Bronchus fibroblast of lung (primary cell): ENCODE measurements around the gene IL19. TPM values are rescaled to one million over a fixed set of nuclear protein-coding genes. Genes with fewer than 3 reads are reported as not detected.

ENCODE experiments used
- total RNA-seq: library from RNA; depleted of rRNA; stranded (reverse); fragments of >200 nt; gene quantifications from 2 replicates; pipeline ENCODE4 v1.2.3, GENCODE V29; 2015

Gene IL19
- total RNA-seq: not detected in 2 replicates

GRCh38 chr1:206770531-206771337 lies at the start of gene IL19:
Gene IL19, plus strand, starts transcription at chr1:206770773. Its CDS starts 65,890 bp downstream, at chr1:206836663.

GRCh38 chr1:206772243-206772937 lies 1.8 kb downstream of the IL19 start, which contains the start of gene IL10:
Gene IL10, minus strand, starts transcription at chr1:206772494. Its CDS starts 59 bp downstream, at chr1:206772435.

GRCh38 chr1:206864939-206865671 lies 94.5 kb downstream of the IL19 start, which contains the start of gene IL20:
Gene IL20, plus strand, starts transcription at chr1:206865623. Its CDS starts 230 bp downstream, at chr1:206865853.

Other genes starting within 250 kb of the IL19 start
- gene EIF2D, start 158.3 kb upstream of the IL19 start, total RNA-seq: 49.4 and 52.3 TPM in 2 replicates
- gene DYRK3, start 135.2 kb upstream of the IL19 start, total RNA-seq: 12.8 and 15.5 TPM in 2 replicates
- gene MAPKAPK2, start 85.9 kb upstream of the IL19 start, total RNA-seq: 39.5 and 45.9 TPM in 2 replicates
- not detected in 2 replicates for gene IL10, start 1.7 kb downstream of the IL19 start, total RNA-seq
- gene IL20, start 94.8 kb downstream of the IL19 start, total RNA-seq: not detected in 2 replicates
- gene IL24, start 126.7 kb downstream of the IL19 start, total RNA-seq: 0.34 and 0.45 TPM in 2 replicates
- gene FCMR, start 151.2 kb downstream of the IL19 start, total RNA-seq: 1.0 and 1.2 TPM in 2 replicates
- not detected in 2 replicates for gene PIGR, start 175.7 kb downstream of the IL19 start, total RNA-seq
- gene FCAMR, start 199.7 kb downstream of the IL19 start, total RNA-seq: not detected in 2 replicates